H1 (cell line): Measurements from ENCODE around the gene HCK. TPM values are rescaled to one million over a fixed set of nuclear protein-coding genes. Genes with fewer than 3 reads are reported as not detected.

ENCODE experiments used
- CTCF ChIA-PET: fragments of 300-600 bp; sonication (Branson Sonifier 250); formaldehyde crosslinking; loops from one replicate; lab custom pipeline; 2021; ENCODE audit not compliant: partially characterized antibody; lab: Charles Lee
- POLR2A ChIA-PET: fragments of 300-600 bp; sonication (Branson Sonifier 250); formaldehyde crosslinking; loops from one replicate; lab custom pipeline; 2021; ENCODE audit warnings: inconsistent platforms; ENCODE audit not compliant: partially characterized antibody; lab: Charles Lee
- DNase-seq, 2 experiments: peaks; one replicate each; pipeline versions ENCODE4 v3.0.0 to v3.0.0-alpha.2; 2010 to 2022; ENCODE audit warnings: low spot score in 2 of 2, low read depth in 1 of 2, mixed read lengths in 1 of 2
- FAIRE-seq: peaks from 2 replicates; lab custom pipeline; 2011; peaks lifted over from hg19 to GRCh38; lab: Jason Lieb, UNC
- H2AFZ ChIP-seq: 2 replicates; pipeline ENCODE4 v1.8.1; 2012; ENCODE audit warnings: low read length, inconsistent platforms
- H2AK5ac ChIP-seq: 2 replicates; pipeline ENCODE4 v1.6.1; 2013; ENCODE audit warnings: low read depth, low read length
- H2BK120ac ChIP-seq: replicated peaks from 2 replicates; pipeline ENCODE3; 2013; ENCODE audit warnings: low read depth, low read length, inconsistent platforms
- H2BK12ac ChIP-seq: 2 replicates; pipeline ENCODE4 v1.6.1; 2013; ENCODE audit warnings: low read depth, low read length
- H2BK15ac ChIP-seq: 2 replicates; pipeline ENCODE4 v1.6.1; 2013; ENCODE audit warnings: low read length
- H2BK20ac ChIP-seq: 2 replicates; pipeline ENCODE4 v1.6.1; 2013; ENCODE audit warnings: low read length
- H2BK5ac ChIP-seq: 2 replicates; pipeline ENCODE4 v1.6.1; 2013; ENCODE audit warnings: low read depth, low read length
- H3K14ac ChIP-seq: 2 replicates; pipeline ENCODE4 v1.6.1; 2013; ENCODE audit warnings: inconsistent platforms; ENCODE audit not compliant: insufficient read length
- H3K18ac ChIP-seq: 2 replicates; pipeline ENCODE4 v1.6.1; 2013; ENCODE audit warnings: low read length; ENCODE audit errors: extremely low read depth
- H3K23ac ChIP-seq: 2 replicates; pipeline ENCODE4 v1.6.1; 2013; ENCODE audit warnings: inconsistent platforms; ENCODE audit not compliant: insufficient read length
- H3K23me2 ChIP-seq: 2 replicates; pipeline ENCODE4 v1.6.1; 2013; ENCODE audit warnings: low read depth, low read length
- H3K27ac ChIP-seq: 2 replicates; pipeline ENCODE4 v1.6.1; 2011; ENCODE audit warnings: low read depth, low read length, inconsistent platforms
- H3K27me3 ChIP-seq, 4 experiments: replicated peaks in 1 of 4; 1 replicate in 1 of 4; 2 replicates in 3 of 4; pipeline versions ENCODE4 v1.6.1 to v1.8.1; 2011 to 2013; ENCODE audit warnings: low read length in 3 of 4, mild to moderate bottlenecking in 3 of 4, inconsistent platforms in 2 of 4, mixed read lengths in 2 of 4, moderate library complexity in 1 of 4; ENCODE audit not compliant: control insufficient read depth in 3 of 4, insufficient read depth in 3 of 4; ENCODE audit errors: extremely low read depth in 1 of 4
- H3K36me3 ChIP-seq, 4 experiments: 2 replicates each; pipeline versions ENCODE4 v1.6.1 to v1.8.1; 2011 to 2013; ENCODE audit warnings: mild to moderate bottlenecking in 4 of 4, low read length in 3 of 4, moderate library complexity in 2 of 4, control low read depth in 1 of 4, inconsistent platforms in 1 of 4; ENCODE audit not compliant: insufficient read depth in 4 of 4, control insufficient read depth in 2 of 4
- H3K4ac ChIP-seq: replicated peaks from 2 replicates; pipeline ENCODE3; 2013; ENCODE audit warnings: low read length, low read depth, mixed read lengths, inconsistent platforms; ENCODE audit not compliant: insufficient read length
- H3K4me1 ChIP-seq, 4 experiments: replicated peaks in 1 of 4; 1 replicate in 1 of 4; 2 replicates in 3 of 4; pipeline versions ENCODE4 v1.6.1 to v1.8.1; 2011 to 2013; ENCODE audit warnings: low read length in 3 of 4, inconsistent platforms in 2 of 4, mixed read lengths in 1 of 4; ENCODE audit not compliant: insufficient read depth in 4 of 4, control insufficient read depth in 3 of 4
- H3K4me2 ChIP-seq, 2 experiments: 2 replicates each; pipeline versions ENCODE4 v1.6.1 to v1.8.1; 2011 to 2013; ENCODE audit warnings: low read depth in 2 of 2, low read length in 2 of 2, control low read depth in 1 of 2, inconsistent platforms in 1 of 2, mild to moderate bottlenecking in 1 of 2; ENCODE audit not compliant: insufficient read depth in 1 of 2
- H3K4me3 ChIP-seq, 4 experiments: fragments of 200-600, 300-600 bp in 1 of 4; sonication (generic), shearing (Covaris generic), sonication (Bioruptor Twin) in 1 of 4; 2 replicates each; pipeline versions ENCODE4 v1.5.1 to v1.8.1; 2011 to 2016; ENCODE audit warnings: low read length in 4 of 4, low read depth in 3 of 4, control low read depth in 2 of 4, inconsistent platforms in 2 of 4, mild to moderate bottlenecking in 2 of 4, mixed read lengths in 1 of 4, moderate library complexity in 1 of 4; ENCODE audit not compliant: insufficient read depth in 2 of 4; ENCODE audit errors: extremely low read depth in 1 of 4
- H3K56ac ChIP-seq: replicated peaks from 2 replicates; pipeline ENCODE3; 2013; ENCODE audit warnings: low read depth, mild to moderate bottlenecking, mixed read lengths, low read length, inconsistent platforms; ENCODE audit not compliant: insufficient read length
- H3K79me1 ChIP-seq: 2 replicates; pipeline ENCODE4 v1.6.1; 2013; ENCODE audit warnings: low read depth, low read length, control low read depth
- H3K79me2 ChIP-seq, 2 experiments: 2 replicates each; pipeline versions ENCODE4 v1.6.1 to v1.8.1; 2012 to 2013; ENCODE audit warnings: low read length in 2 of 2, mild to moderate bottlenecking in 2 of 2, inconsistent platforms in 1 of 2; ENCODE audit not compliant: insufficient read depth in 2 of 2, control insufficient read depth in 1 of 2
- H3K9ac ChIP-seq, 4 experiments: replicated peaks in 1 of 4; 1 replicate in 1 of 4; 2 replicates in 3 of 4; pipeline versions ENCODE4 v1.6.1 to v1.8.1; 2011 to 2013; ENCODE audit warnings: low read depth in 3 of 4, low read length in 3 of 4, control low read depth in 2 of 4, mild to moderate bottlenecking in 2 of 4, moderate library complexity in 2 of 4, inconsistent platforms in 1 of 4; ENCODE audit errors: extremely low read depth in 1 of 4
- H3K9me3 ChIP-seq, 2 experiments: 2 replicates each; pipeline versions ENCODE4 v1.6.1 to v1.8.1; 2012 to 2013; ENCODE audit warnings: mild to moderate bottlenecking in 2 of 2, moderate library complexity in 2 of 2, control low read depth in 1 of 2, inconsistent platforms in 1 of 2, low read depth in 1 of 2, low read length in 1 of 2, mixed read lengths in 1 of 2; ENCODE audit not compliant: insufficient read depth in 2 of 2
- H4K20me1 ChIP-seq, 2 experiments: replicated peaks in 1 of 2; 2 replicates each; pipeline versions ENCODE3 to v1.8.1; 2011 to 2013; ENCODE audit warnings: inconsistent platforms in 2 of 2, low read length in 2 of 2, mild to moderate bottlenecking in 1 of 2; ENCODE audit not compliant: insufficient read depth in 2 of 2, control insufficient read depth in 1 of 2
- H4K5ac ChIP-seq: 2 replicates; pipeline ENCODE4 v1.6.1; 2013; ENCODE audit warnings: low read length, low read depth, mixed read lengths, inconsistent platforms; ENCODE audit not compliant: insufficient read length
- H4K8ac ChIP-seq: 2 replicates; pipeline ENCODE4 v1.8.0; 2013; ENCODE audit warnings: mild to moderate bottlenecking, moderate library complexity, low read length, inconsistent platforms; ENCODE audit not compliant: insufficient read depth; ENCODE audit errors: extremely low read depth
- H4K91ac ChIP-seq: replicated peaks from 2 replicates; pipeline ENCODE3; 2013; ENCODE audit warnings: low read length, mixed read lengths, inconsistent platforms; ENCODE audit not compliant: insufficient read length
- BACH1 ChIP-seq: IDR thresholded peaks from 2 replicates; pipeline ENCODE4 v1.6.1; 2012; ENCODE audit warnings: low read length, improper control_type of control experiment
- GABPA ChIP-seq: IDR thresholded peaks from 2 replicates; pipeline ENCODE4 v1.6.1; 2011; ENCODE audit warnings: mild to moderate bottlenecking, low read length, moderate library complexity, borderline replicate concordance; ENCODE audit not compliant: insufficient read depth
- POLR2A ChIP-seq, 2 experiments: IDR thresholded peaks; 1 replicate in 1 of 2; 2 replicates in 1 of 2; pipeline ENCODE4 v1.6.1; 2011; ENCODE audit warnings: low read depth in 2 of 2, low read length in 2 of 2, mild to moderate bottlenecking in 2 of 2; ENCODE audit errors: control extremely low read depth in 1 of 2
- SIN3A ChIP-seq, 2 experiments: IDR thresholded peaks in 1 of 2; conservative IDR thresholded peaks in 1 of 2; 2 replicates each; pipeline ENCODE4 v1.6.1; 2011 to 2012; ENCODE audit warnings: low read length in 2 of 2, improper control_type of control experiment in 1 of 2, low read depth in 1 of 2, mild to moderate bottlenecking in 1 of 2
- TEAD4 ChIP-seq: IDR thresholded peaks from 2 replicates; pipeline ENCODE4 v1.6.1; 2012; ENCODE audit warnings: low read depth, low read length, inconsistent platforms, mixed read lengths
- USF2 ChIP-seq: IDR thresholded peaks from 2 replicates; pipeline ENCODE4 v1.6.1; 2011; ENCODE audit warnings: low read length, improper control_type of control experiment
- WGBS, 2 experiments: shearing (Covaris generic) in 1 of 2; methylation state at CpG; one replicate each; pipeline versions ENCODE4 v1.1.6 to v1.1.7; 2013 to 2015; ENCODE audit warnings: low lambda C conversion rate in 2 of 2, mixed read lengths in 2 of 2, inconsistent platforms in 1 of 2, low coverage in 1 of 2, missing lambda C conversion rate in 1 of 2; ENCODE audit not compliant: insufficient replicate concordance in 2 of 2, insufficient coverage in 1 of 2, insufficient read length in 1 of 2; ENCODE audit errors: extremely low coverage in 1 of 2, missing lambda C conversion rate in 1 of 2; 5-methylcytosine and 5-hydroxymethylcytosine counted together
- polyA plus RNA-seq, 7 experiments: library from polyadenylated mRNA; depleted of rRNA in 3 of 7; stranded (reverse) in 5 of 7; unstranded in 2 of 7; fragments of >200 nt in 5 of 7; fragments of 200-250 nt in 2 of 7; gene quantifications; 1 replicate in 5 of 7; 2 replicates in 1 of 7; 4 replicates in 1 of 7; pipeline versions ENCODE4 v1.2.1 to v1.2.3, GENCODE V29; 2011 to 2013; ENCODE audit warnings: missing spikeins in 2 of 7, mixed read lengths in 2 of 7
- total RNA-seq: library from RNA; stranded (reverse); fragmentation: NEBNext Ultra II Directional; extraction: Animal tissue kit (Norgen Biotek cat#: 25700); gene quantifications from 2 replicates; pipeline ENCODE4 v1.2.1, GENCODE V29; 2021

HCK gene
- total and polyA plus RNA-seq, 2 of the 8 experiments (the other 6 are each of a cell fraction or from before 2014, with no cell fraction given), result 0.37 to 4.3 TPM

- Histone ChIP-seq H3K23ac (no peak overlapping the region), H3K9ac (no peak overlapping the region), H3K23me2 (no peaks in the 10 kb centered on the region), H2BK120ac (no peak overlapping the region), H3K27me3 (no peaks in the 10 kb centered on the region), H3K18ac (no peak overlapping the region), H3K27ac (no peak overlapping the region), H3K14ac (no peak overlapping the region), H3K9me3 (no peaks in the 10 kb centered on the region), H4K5ac (no peak overlapping the region), H3K79me2 (no peaks in the 10 kb centered on the region), H3K4me3 (no peak overlapping the region), H4K8ac (no peak overlapping the region), H2AFZ (no peak overlapping the region), H3K36me3 (no peaks in the 10 kb centered on the region), H3K4me2 (no peak overlapping the region), H3K4me1 (peaks cover 0 to 3% (median 0%) of the 10 kb centered on the region in 4 experiments; a peak in 2 of 7 replicates), H3K56ac (no peak overlapping the region), H2AK5ac (no peak overlapping the region), H4K20me1 (no peaks in the 10 kb centered on the region), H2BK12ac (no peak overlapping the region), H4K91ac (no peak overlapping the region), H2BK5ac (no peak overlapping the region), H2BK20ac (no peak overlapping the region), H2BK15ac (no peak overlapping the region), H3K79me1 (no peaks in the 10 kb centered on the region), H3K4ac (no peak overlapping the region)
- 80% methylated on average over 6 of the region's 6 CpGs; no CpG with 5 or more reads in 1 of the 2 experiments for WGBS, 2 experiments
- ChIA-PET CTCF (interaction anchor here (0.5 to 4.5 kb wide), 7 partner anchors 14 to 221 kb away, joined by 3 to 31 read pairs (median 4); no protein-coding TSS in a partner anchor), POLR2A (no interaction called here)
- FAIRE-seq, result no peak
- no peak for DNase-seq
- TF ChIP-seq BACH1 (no peak), TEAD4 (no peak), SIN3A (conservative IDR thresholded peaks at IDR 0.05 in 1 of 2, IDR thresholded peaks at IDR 0.05 in 1 of 2; ENCODE audit: low read depth in 1 of 2, low read length in 2 of 2) (no peak), USF2 (no peak), GABPA (no peak), POLR2A (IDR thresholded peaks at IDR 0.05; ENCODE audit: control extremely low read depth in 1 of 2, low read depth in 2 of 2, low read length in 2 of 2) (no peak)
Observed at GRCh38 chr20:32072168-32072750, 20.2 kb downstream of the HCK start.
